Measurements from ENCODE around the gene TBC1D12. TPM values are rescaled to one million over a fixed set of nuclear protein-coding genes. Genes with fewer than 3 reads are reported as not detected.

TBC1D12 gene
- total and polyA plus RNA-seq, 8 donors, result 4.1 to 163 (median 12.9) TPM

GRCh38 chr10:94364482-94364881 is 37.9 kb upstream of the TBC1D12 start:
- no peak for DNase-seq
- Histone ChIP-seq H3K27me3 (no peaks in the 10 kb centered on the region), H3K4me3 (no peak overlapping the region), H3K36me3 (peaks cover 0 to 7% (median 3%) of the 10 kb centered on the region in 4 donors), H3K9me3 (no peaks in the 10 kb centered on the region), H3K27ac (no peak overlapping the region), H3K4me1 (peaks cover 0 to 27% (median 18%) of the 10 kb centered on the region in 4 donors)
- no peak for TF ChIP-seq CTCF (IDR thresholded peaks at IDR 0.05)
- TF ChIP-seq POLR2A (IDR thresholded peaks at IDR 0.05), result no peak
- no peak for TF ChIP-seq POLR2AphosphoS5 (IDR thresholded peaks at IDR 0.05)
- TF ChIP-seq EP300 (IDR thresholded peaks at IDR 0.05), result no peak
- intact Hi-C loops (cut with DNase I; ENCODE audit: low total_unique reads), result loop anchor here (10.0 kb wide), 1 partner anchor 80 kb away; no protein-coding TSS in a partner anchor
- WGBS, 5 donors, result 72 to 87% (median 81%) methylated on average over 1 of the region's 1 CpG

- Histone ChIP-seq H3K27ac (no peak overlapping the region), H3K9me3 (no peaks in the 10 kb centered on the region), H3K4me1 (peaks cover 0 to 15% (median 11%) of the 10 kb centered on the region in 4 donors), H3K27me3 (no peaks in the 10 kb centered on the region), H3K36me3 (no peaks in the 10 kb centered on the region), H3K4me3 (no peak overlapping the region)
- intact Hi-C loops (cut with DNase I; ENCODE audit: low total_unique reads), result loop anchor here (5.0 to 10.0 kb wide), 2 partner anchors 36 to 78 kb away; partner anchors contain the start of gene TBC1D12
- 82 to 90% (median 87%) methylated on average over 3 of the region's 3 CpGs for WGBS, 5 donors
- no peak for TF ChIP-seq CTCF (IDR thresholded peaks at IDR 0.05)
- TF ChIP-seq POLR2A (IDR thresholded peaks at IDR 0.05), result no peak
- no peak for TF ChIP-seq EP300 (IDR thresholded peaks at IDR 0.05)
- no peak for TF ChIP-seq POLR2AphosphoS5 (IDR thresholded peaks at IDR 0.05)
- DNase-seq, result no peak
These were observed 36.0 kb upstream of the TBC1D12 start for GRCh38 chr10:94366382-94366781.

- H3K36me3 ChIP-seq, result no peaks in the 10 kb centered on the region
- H3K27ac ChIP-seq, result no peak overlapping the region
- H3K4me1 ChIP-seq, result no peaks in the 10 kb centered on the region
- WGBS, 5 donors, result 38 to 61% (median 59%) methylated on average over 2 of the region's 2 CpGs
- DNase-seq, result no peak
- no peak overlapping the region for H3K4me3 ChIP-seq
- intact Hi-C loops (cut with DNase I; ENCODE audit: low total_unique reads), result no loop called here
- H3K9me3 ChIP-seq, result no peaks in the 10 kb centered on the region
- peaks cover 0 to 12% (median 0%) of the 10 kb centered on the region in 3 donors for H3K27me3 ChIP-seq
- TF ChIP-seq POLR2A (IDR thresholded peaks at IDR 0.05) (no peak), CTCF (IDR thresholded peaks at IDR 0.05) (no peak), POLR2AphosphoS5 (IDR thresholded peaks at IDR 0.05) (no peak), EP300 (IDR thresholded peaks at IDR 0.05) (no peak)
These were observed 31.8 kb upstream of the TBC1D12 start for GRCh38 chr10:94370501-94370900.

- 82 to 94% (median 85%) methylated on average over 1 of the region's 1 CpG for WGBS, 5 donors
- TF ChIP-seq POLR2A (IDR thresholded peaks at IDR 0.05) (no peak), EP300 (IDR thresholded peaks at IDR 0.05) (no peak), POLR2AphosphoS5 (IDR thresholded peaks at IDR 0.05) (no peak), CTCF (IDR thresholded peaks at IDR 0.05) (no peak)
- no peak for DNase-seq
- no peaks in the 10 kb centered on the region for H3K36me3 ChIP-seq
- H3K27ac ChIP-seq, result no peak overlapping the region
- H3K4me1 ChIP-seq, result no peaks in the 10 kb centered on the region
- intact Hi-C loops (cut with DNase I; ENCODE audit: low total_unique reads), result no loop called here
- H3K9me3 ChIP-seq, result no peaks in the 10 kb centered on the region
- H3K27me3 ChIP-seq, result peaks cover 0 to 12% (median 0%) of the 10 kb centered on the region in 3 donors
- no peak overlapping the region for H3K4me3 ChIP-seq
These were observed 27.0 kb upstream of the TBC1D12 start for GRCh38 chr10:94375374-94375773.

All from stomach (tissue), 9 donors.